K562 (cell line): Measurements from ENCODE around the gene GPR183. TPM values are rescaled to one million over a fixed set of nuclear protein-coding genes. Genes with fewer than 3 reads are reported as not detected.

Source experiments
- ATAC-seq: fragments of 200-7000 bp; cut with Tn5 transposase; 3 replicates; pipeline ENCODE4 v1.9.1; 2020; ENCODE audit warnings: moderate library complexity
- BruUV-seq: library from RNA; stranded (reverse); fragments of 400-500 nt; replicated peaks from 2 replicates; lab custom pipeline; 2021; lab: Mats Ljungman, UMichigan
- CTCF ChIA-PET: fragments of 300-600 bp; formaldehyde crosslinking; extraction: SDS; loops from one replicate; lab custom pipeline; 2021; ENCODE audit warnings: low intra/inter-chr PET ratio; lab: Yijun Ruan, JAX
- POLR2A ChIA-PET: fragments of 300-600, 350-650 bp; sonication (Branson Sonifier 250); formaldehyde crosslinking; extraction: SDS; loops from one replicate; lab custom pipeline; 2021; ENCODE audit warnings: antibody characterized with exemption, inconsistent platforms; lab: Yijun Ruan, JAX
- DNase-seq, 4 experiments: peaks; one replicate each; pipeline versions ENCODE4 v3.0.0 to v3.0.0-alpha.2; 2011 to 2018; ENCODE audit warnings: low spot score in 3 of 4, mixed read lengths in 3 of 4; ENCODE audit errors: extremely low read depth in 1 of 4
- FAIRE-seq: peaks from 2 replicates; lab custom pipeline; 2011; peaks lifted over from hg19 to GRCh38; lab: Jason Lieb, UNC
- H2AFZ ChIP-seq: 2 replicates; pipeline ENCODE4 v1.6.0; 2011; ENCODE audit warnings: low read depth, low read length, control low read depth, inconsistent platforms
- H3K27ac ChIP-seq: fragments of 200-600 bp; 3 replicates; pipeline ENCODE4 v1.8.0; 2011; ENCODE audit warnings: low read depth, mild to moderate bottlenecking, control low read depth, inconsistent platforms, low read length, moderate library complexity, mixed read lengths; ENCODE audit errors: extremely low read depth
- H3K27me3 ChIP-seq, 2 experiments: fragments of 300-600 bp in 1 of 2; 2 replicates in 1 of 2; 3 replicates in 1 of 2; pipeline versions ENCODE4 v1.6.0 to v1.8.0; 2011; ENCODE audit warnings: inconsistent platforms in 2 of 2, low read length in 2 of 2, mild to moderate bottlenecking in 1 of 2, mixed read lengths in 1 of 2, moderate library complexity in 1 of 2; ENCODE audit not compliant: control insufficient read depth in 2 of 2, insufficient read depth in 2 of 2
- H3K36me3 ChIP-seq: fragments of 300-600 bp; 3 replicates; pipeline ENCODE4 v1.8.0; 2011; ENCODE audit warnings: mild to moderate bottlenecking, low read length, inconsistent platforms; ENCODE audit not compliant: control insufficient read depth, insufficient read depth
- H3K4me1 ChIP-seq, 2 experiments: fragments of 200-600 bp in 1 of 2; replicated peaks in 1 of 2; 2 replicates in 1 of 2; 3 replicates in 1 of 2; pipeline versions ENCODE4 v1.5.1 to v1.8.0; 2011; ENCODE audit warnings: inconsistent platforms in 2 of 2, low read length in 2 of 2, mild to moderate bottlenecking in 1 of 2, mixed read lengths in 1 of 2, moderate library complexity in 1 of 2; ENCODE audit not compliant: control insufficient read depth in 2 of 2, insufficient read depth in 2 of 2
- H3K4me2 ChIP-seq: 2 replicates; pipeline ENCODE4 v1.6.1; 2011; ENCODE audit warnings: low read length, control low read depth, inconsistent platforms, mixed read lengths; ENCODE audit not compliant: insufficient read depth
- H3K4me3 ChIP-seq: fragments of 200-600 bp; sonication (generic), shearing (Covaris generic); 2 replicates; pipeline ENCODE4 v1.5.1; 2016; ENCODE audit warnings: control low read depth, inconsistent platforms
- H3K79me2 ChIP-seq: fragments of 200-600 bp; 3 replicates; pipeline ENCODE4 v1.8.0; 2011; ENCODE audit warnings: low read length, inconsistent platforms; ENCODE audit not compliant: control insufficient read depth, insufficient read depth
- H3K9ac ChIP-seq, 2 experiments: 2 replicates each; pipeline versions ENCODE4 v1.6.0 to v1.6.1; 2011; ENCODE audit warnings: low read depth in 2 of 2, low read length in 2 of 2, control low read depth in 1 of 2, inconsistent platforms in 1 of 2, mild to moderate bottlenecking in 1 of 2, mixed read lengths in 1 of 2; ENCODE audit not compliant: insufficient read depth in 1 of 2
- H3K9me1 ChIP-seq: one replicate; pipeline ENCODE4 v1.6.0; 2011; ENCODE audit warnings: inconsistent platforms, mild to moderate bottlenecking, low read length, moderate library complexity; ENCODE audit not compliant: control insufficient read depth, insufficient read depth
- H3K9me3 ChIP-seq: replicated peaks from 2 replicates; pipeline ENCODE4 v1.5.1; 2011; ENCODE audit warnings: low read depth, low read length, inconsistent platforms; ENCODE audit not compliant: control insufficient read depth, insufficient read depth
- H4K20me1 ChIP-seq: replicated peaks from 2 replicates; pipeline ENCODE4 v1.6.1; 2011; ENCODE audit warnings: low read length, inconsistent platforms, mixed read lengths; ENCODE audit not compliant: control insufficient read depth, insufficient read depth
- ARID1B ChIP-seq: fragments of 450-650 bp; IDR thresholded peaks from 2 replicates; pipeline ENCODE4 v1.6.1; 2016; ENCODE audit warnings: antibody characterized with exemption, mild to moderate bottlenecking, inconsistent platforms
- BCOR ChIP-seq: fragments of 450-650 bp; IDR thresholded peaks from 2 replicates; pipeline ENCODE4 v1.6.1; 2016
- CBX2 ChIP-seq: fragments of 200-600 bp; sonication (generic); IDR thresholded peaks from one replicate; pipeline ENCODE4 v1.6.1; 2012; ENCODE audit warnings: mild to moderate bottlenecking, low read length, inconsistent platforms; ENCODE audit not compliant: insufficient read depth, poor library complexity, severe bottlenecking
- EP300 ChIP-seq: IDR thresholded peaks from 2 replicates; pipeline ENCODE4 v1.6.1; 2012; ENCODE audit warnings: low read length, improper control_type of control experiment
- EP400 ChIP-seq: fragments of 450-650 bp; IDR thresholded peaks from 2 replicates; pipeline ENCODE4 v1.6.1; 2017; ENCODE audit warnings: antibody characterized with exemption, mild to moderate bottlenecking, moderate library complexity
- ETV5 ChIP-seq: sonication (generic); formaldehyde crosslinking; IDR thresholded peaks from 2 replicates; pipeline ENCODE4 v1.4.0; 2020; ENCODE audit warnings: low read depth, mild to moderate bottlenecking, missing genetic modification reagents
- FOS ChIP-seq: IDR thresholded peaks from 3 replicates; pipeline ENCODE4 v1.6.1; 2011; ENCODE audit not compliant: insufficient read length; ENCODE audit errors: extremely low read depth
- FOXM1 ChIP-seq, 2 experiments: fragments of 450-650 bp in 1 of 2; sonication (generic) in 1 of 2; formaldehyde crosslinking in 1 of 2; IDR thresholded peaks; 2 replicates each; pipeline versions ENCODE4 v1.6.1 to v1.9.0; 2017 to 2022; ENCODE audit warnings: low read depth in 2 of 2, mild to moderate bottlenecking in 2 of 2, missing genetic modification reagents in 1 of 2, moderate library complexity in 1 of 2
- GTF2E2 ChIP-seq: fragments of 200-800 bp; sonication (Bioruptor generic); IDR thresholded peaks from 2 replicates; pipeline ENCODE4 v1.6.1; 2016; ENCODE audit warnings: missing genetic modification characterization, missing compliant biosample characterization
- MCM5 ChIP-seq: fragments of 450-650 bp; IDR thresholded peaks from 2 replicates; pipeline ENCODE4 v1.6.1; 2016; ENCODE audit warnings: low read depth
- REST ChIP-seq, 2 experiments: fragments of 450-650 bp; formaldehyde crosslinking in 1 of 2; IDR thresholded peaks; 2 replicates each; pipeline versions ENCODE4 v1.4.0 to v1.6.1; 2014 to 2020; ENCODE audit warnings: mild to moderate bottlenecking in 2 of 2, borderline replicate concordance in 1 of 2, low read depth in 1 of 2
- SMAD2 ChIP-seq: fragments of 150-350 bp; IDR thresholded peaks from 2 replicates; pipeline ENCODE4 v1.6.1; 2014; ENCODE audit warnings: low read depth, mild to moderate bottlenecking, low read length
- SMC3 ChIP-seq: conservative IDR thresholded peaks from 2 replicates; pipeline ENCODE4 v1.6.1; 2011; ENCODE audit warnings: low read depth, low read length, improper control_type of control experiment; ENCODE audit not compliant: insufficient read depth
- ZNF232 ChIP-seq: sonication (generic); formaldehyde crosslinking; IDR thresholded peaks from 2 replicates; pipeline ENCODE4 v1.8.0; 2022; ENCODE audit warnings: mild to moderate bottlenecking, missing genetic modification reagents
- ZNF583 ChIP-seq: fragments of 250-450 bp; sonication (Bioruptor Pico); IDR thresholded peaks from 2 replicates; pipeline ENCODE4 v1.4.0; 2020
- WGBS: fragments of 100-300 bp; shearing (Covaris generic); methylation state at CpG from one replicate; pipeline ENCODE4 v1.1.6; 2016; ENCODE audit warnings: low coverage, mixed read lengths; ENCODE audit not compliant: insufficient coverage; ENCODE audit errors: missing lambda C conversion rate; 5-methylcytosine and 5-hydroxymethylcytosine counted together
- in situ Hi-C: fragments of 300-500 bp; cut with MboI; formaldehyde crosslinking; loops from 4 replicates; pipeline ENCODE4 v1.15.0; 2018; ENCODE audit warnings: inconsistent platforms, mixed read lengths
- intact Hi-C: fragments of 100-400 bp; cut with micrococcal nuclease; formaldehyde crosslinking; loops from 2 replicates; pipeline ENCODE4 v1.14.2; 2022
- polyA plus RNA-seq, 8 experiments: library from polyadenylated mRNA; depleted of rRNA in 4 of 8; stranded (reverse) in 5 of 8; unstranded in 3 of 8; fragments of >200 nt; fragmentation: Nextera tagmentation in 2 of 8; fragmentation: Illumina TruSeq in 1 of 8; extraction: Ambion mirVana in 2 of 8; extraction: Trizol in 1 of 8; gene quantifications; 2 replicates each; pipeline versions ENCODE4 v1.2.1 to v1.2.3, GENCODE V29; 2011 to 2014; ENCODE audit warnings: inconsistent platforms in 1 of 8, missing spikeins in 1 of 8
- total RNA-seq, 7 experiments: library from RNA; depleted of rRNA in 6 of 7; stranded (reverse); fragments of >200 nt in 6 of 7; fragmentation: Illumina TruSeq in 2 of 7; extraction: Trizol in 2 of 7; gene quantifications; 2 replicates each; pipeline versions ENCODE4 v1.2.1 to v1.2.3, GENCODE V29; 2011 to 2021; ENCODE audit warnings: low replicate concordance in 1 of 7

Gene GPR183
- total and polyA plus RNA-seq, 9 of the 15 experiments (the other 6 are each of a cell fraction or from before 2014, with no cell fraction given) = 1.3 to 10.2 (median 3.7) TPM

GRCh38 chr13:99251921-99252320 lies 55.3 kb downstream of the GPR183 start:
- Histone ChIP-seq H3K9ac (no peak overlapping the region), H3K4me3 (no peak overlapping the region), H3K27me3 (no peaks in the 10 kb centered on the region), H3K9me1 (no peaks in the 10 kb centered on the region), H3K36me3 (peaks cover 24% of the 10 kb centered on the region; the same call in 2 of the 3 replicates), H3K4me1 (no peaks in the 10 kb centered on the region), H3K79me2 (no peaks in the 10 kb centered on the region), H3K4me2 (no peak overlapping the region), H3K27ac (no peak overlapping the region), H2AFZ (no peak overlapping the region), H4K20me1 (no peaks in the 10 kb centered on the region), H3K9me3 (no peaks in the 10 kb centered on the region)
- DNase-seq = no peak
- CTCF ChIA-PET = no interaction called here
- intact Hi-C loops = no loop called here
- FAIRE-seq = no peak
- POLR2A ChIA-PET = no interaction called here
- in situ Hi-C loops = no loop called here
- ATAC-seq = no peak
- 90% methylated on average over 4 of the region's 4 CpGs for WGBS
- no TSS peak for BruUV-seq
- TF ChIP-seq SMAD2 (no peak), REST (IDR thresholded peaks at IDR 0.05; ENCODE audit: borderline replicate concordance) (no peak), REST (CRISPR knock-in tag; IDR thresholded peaks at IDR 0.05; ENCODE audit: low read depth) (no peak), MCM5 (no peak), CBX2 (no peak), SMC3 (no peak), ZNF583 (CRISPR knock-in tag) (no peak), FOXM1 (IDR thresholded peaks at IDR 0.05; ENCODE audit: low read depth) (no peak), FOXM1 (CRISPR knock-in tag; IDR thresholded peaks at IDR 0.05; ENCODE audit: low read depth) (no peak), ZNF232 (CRISPR knock-in tag) (no peak), EP300 (no peak), ARID1B (no peak), ETV5 (CRISPR knock-in tag) (no peak), FOS (no peak), BCOR (no peak), GTF2E2 (no peak), EP400 (no peak)
